NOMO-1 treated with DMSO at 0.1 percent for 48 hours (cell line): Measurements from ENCODE around the gene CREB1.
A peak's percentile ranks its signal among the peaks of the same experiment; 100 is the strongest.

ENCODE experiments used
- DNase-seq: peaks from one replicate; lab custom pipeline; 2025; ENCODE audit not compliant: unreplicated experiment; lab: John Stamatoyannopoulos, UW

CREB1 gene

GRCh38 chr2:207503234-207503633, 26.5 kb upstream of the CREB1 start:
- DNase-seq, result peak; percentile 77

- DNase-seq, result peak; percentile 66
Measured at GRCh38 chr2:207504513-207505170, 25.1 kb upstream of the CREB1 start.

GRCh38 chr2:207505171-207505570, 24.6 kb upstream of the CREB1 start:
- DNase-seq, result peak; percentile 50

GRCh38 chr2:207505728-207506127, 24.0 kb upstream of the CREB1 start:
- DNase-seq, result no peak

GRCh38 chr2:207506426-207506825, 23.3 kb upstream of the CREB1 start:
- DNase-seq, result no peak

- no peak for DNase-seq
Measured at GRCh38 chr2:207510148-207510547, 19.6 kb upstream of the CREB1 start.

- DNase-seq, result no peak
Measured at GRCh38 chr2:207511851-207512250, 17.9 kb upstream of the CREB1 start.

GRCh38 chr2:207512356-207512755, 17.4 kb upstream of the CREB1 start:
- no peak for DNase-seq

- DNase-seq, result peak; percentile 69
Measured at GRCh38 chr2:207513551-207514257, 16.1 kb upstream of the CREB1 start.

- DNase-seq, result no peak
Measured at GRCh38 chr2:207514451-207514850, 15.3 kb upstream of the CREB1 start.

- DNase-seq, result no peak
Measured at GRCh38 chr2:207515671-207516070, 14.1 kb upstream of the CREB1 start.

- DNase-seq, result no peak
Measured at GRCh38 chr2:207516206-207516605, 13.6 kb upstream of the CREB1 start.

GRCh38 chr2:207523005-207523404, 6.8 kb upstream of the CREB1 start:
- no peak for DNase-seq

GRCh38 chr2:207525296-207525695, 4.5 kb upstream of the CREB1 start:
- peak; percentile 52 for DNase-seq

GRCh38 chr2:207528980-207529329, 807 bp upstream of the CREB1 start:
- DNase-seq, result peak; percentile 26

- peak; percentile 78 for DNase-seq
Measured at GRCh38 chr2:207530160-207531031, 634 bp downstream of the CREB1 start.

GRCh38 chr2:207531032-207531952, 1.5 kb downstream of the CREB1 start:
- peak; percentile 78 for DNase-seq

- DNase-seq, result no peak
Measured at GRCh38 chr2:207532676-207533075, 2.9 kb downstream of the CREB1 start.

GRCh38 chr2:207533461-207534008, 3.8 kb downstream of the CREB1 start:
- DNase-seq, result no peak

GRCh38 chr2:207534417-207534816, 4.7 kb downstream of the CREB1 start:
- DNase-seq, result no peak
